Measurements from ENCODE around the gene TMEM19.
"Not testable (repeated sequence)": the region's sequence is repeated elsewhere in the genome, so short reads cannot be mapped to it uniquely, and the experiment has no call there.

- TF ChIP-seq, protein P1, sequence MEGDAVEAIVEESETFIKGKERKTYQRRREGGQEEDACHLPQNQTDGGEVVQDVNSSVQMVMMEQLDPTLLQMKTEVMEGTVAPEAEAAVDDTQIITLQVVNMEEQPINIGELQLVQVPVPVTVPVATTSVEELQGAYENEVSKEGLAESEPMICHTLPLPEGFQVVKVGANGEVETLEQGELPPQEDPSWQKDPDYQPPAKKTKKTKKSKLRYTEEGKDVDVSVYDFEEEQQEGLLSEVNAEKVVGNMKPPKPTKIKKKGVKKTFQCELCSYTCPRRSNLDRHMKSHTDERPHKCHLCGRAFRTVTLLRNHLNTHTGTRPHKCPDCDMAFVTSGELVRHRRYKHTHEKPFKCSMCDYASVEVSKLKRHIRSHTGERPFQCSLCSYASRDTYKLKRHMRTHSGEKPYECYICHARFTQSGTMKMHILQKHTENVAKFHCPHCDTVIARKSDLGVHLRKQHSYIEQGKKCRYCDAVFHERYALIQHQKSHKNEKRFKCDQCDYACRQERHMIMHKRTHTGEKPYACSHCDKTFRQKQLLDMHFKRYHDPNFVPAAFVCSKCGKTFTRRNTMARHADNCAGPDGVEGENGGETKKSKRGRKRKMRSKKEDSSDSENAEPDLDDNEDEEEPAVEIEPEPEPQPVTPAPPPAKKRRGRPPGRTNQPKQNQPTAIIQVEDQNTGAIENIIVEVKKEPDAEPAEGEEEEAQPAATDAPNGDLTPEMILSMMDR (conservative IDR thresholded peaks at IDR 0.05): not testable (repeated sequence)
- TF ChIP-seq EZH2 (IDR thresholded peaks at IDR 0.05; ENCODE audit: low read depth): not testable (repeated sequence)
These were observed 7.8 kb downstream of the TMEM19 start for GRCh38 chr12:71693651-71694050.
